Measurements from ENCODE around the gene TLE6.
"Not testable (repeated sequence)": the region's sequence is repeated elsewhere in the genome, so short reads cannot be mapped to it uniquely, and the experiment has no call there.

Gene TLE6

GRCh38 chr19:3004522-3004921 is 27.2 kb downstream of the TLE6 start:
- no peak for DNase-seq (ENCODE audit: low spot score)

GRCh38 chr19:3005345-3005744 is 28.0 kb downstream of the TLE6 start:
- DNase-seq (ENCODE audit: low spot score) = no peak

- peak; percentile 33 for DNase-seq (ENCODE audit: low spot score)
Measured at GRCh38 chr19:3006075-3006767, 28.9 kb downstream of the TLE6 start.

GRCh38 chr19:3007975-3008374 is 30.6 kb downstream of the TLE6 start:
- no peak for DNase-seq (ENCODE audit: low spot score)

- DNase-seq (ENCODE audit: low spot score) = no peak
Measured at GRCh38 chr19:3008994-3009393, 31.6 kb downstream of the TLE6 start.

- DNase-seq (ENCODE audit: low spot score) = no peak
Measured at GRCh38 chr19:3010871-3011270, 33.5 kb downstream of the TLE6 start.

- not testable (repeated sequence) for DNase-seq (ENCODE audit: low spot score)
Measured at GRCh38 chr19:3012059-3012458, 34.7 kb downstream of the TLE6 start.

- DNase-seq (ENCODE audit: low spot score) = no peak
Measured at GRCh38 chr19:3012621-3013262, 35.4 kb downstream of the TLE6 start.

GRCh38 chr19:3013263-3013725 is 35.9 kb downstream of the TLE6 start:
- no peak for DNase-seq (ENCODE audit: low spot score)

- DNase-seq (ENCODE audit: low spot score) = no peak
Measured at GRCh38 chr19:3014135-3014534, 36.8 kb downstream of the TLE6 start.

GRCh38 chr19:3015126-3016057 is 38.0 kb downstream of the TLE6 start:
- DNase-seq (ENCODE audit: low spot score) = no peak

GRCh38 chr19:3017923-3018322 is 40.6 kb downstream of the TLE6 start:
- DNase-seq (ENCODE audit: low spot score) = no peak

- DNase-seq (ENCODE audit: low spot score) = no peak
Measured at GRCh38 chr19:3019211-3019854, 42.0 kb downstream of the TLE6 start.

GRCh38 chr19:3020321-3020960 is 43.1 kb downstream of the TLE6 start:
- DNase-seq (ENCODE audit: low spot score) = no peak

- DNase-seq (ENCODE audit: low spot score) = no peak
Measured at GRCh38 chr19:3024509-3024869, 47.1 kb downstream of the TLE6 start.

GRCh38 chr19:3024870-3025548 is 47.6 kb downstream of the TLE6 start:
- DNase-seq (ENCODE audit: low spot score) = no peak

GRCh38 chr19:3025549-3025886 is 48.2 kb downstream of the TLE6 start:
- no peak for DNase-seq (ENCODE audit: low spot score)

GRCh38 chr19:3026768-3027167 is 49.4 kb downstream of the TLE6 start:
- no peak for DNase-seq (ENCODE audit: low spot score)

- DNase-seq (ENCODE audit: low spot score) = no peak
Measured at GRCh38 chr19:3027292-3027691, 49.9 kb downstream of the TLE6 start.

GRCh38 chr19:3027981-3028304 is 50.6 kb downstream of the TLE6 start:
- DNase-seq (ENCODE audit: low spot score) = no peak

- no peak for DNase-seq (ENCODE audit: low spot score)
Measured at GRCh38 chr19:3028305-3029064, 51.1 kb downstream of the TLE6 start.
